GM21526 (cell line): ENCODE results near the gene MED27.

Experiments
- ATAC-seq: cut with Tn5 transposase; IDR thresholded peaks from one replicate; pipeline ENCODE4 v1.9.1; 2021; ENCODE audit warnings: moderate library complexity; ENCODE audit not compliant: unreplicated experiment, low FRiP score

The MED27 gene

GRCh38 chr9:131841765-131842318 is 237.8 kb downstream of the MED27 start:
- ATAC-seq, result no peak

- no peak for ATAC-seq
Measured at GRCh38 chr9:131840751-131841702, 238.6 kb downstream of the MED27 start.

- no peak for ATAC-seq
Measured at GRCh38 chr9:131840220-131840619, 239.4 kb downstream of the MED27 start.

GRCh38 chr9:131839281-131840084 is 240.2 kb downstream of the MED27 start:
- no peak for ATAC-seq

GRCh38 chr9:131838530-131839280 is 241.0 kb downstream of the MED27 start:
- ATAC-seq, result no peak

GRCh38 chr9:131837836-131838235 is 241.8 kb downstream of the MED27 start:
- ATAC-seq, result no peak

- ATAC-seq, result no peak
Measured at GRCh38 chr9:131837316-131837715, 242.4 kb downstream of the MED27 start.

GRCh38 chr9:131836607-131837315 is 242.9 kb downstream of the MED27 start:
- no peak for ATAC-seq

GRCh38 chr9:131836021-131836420 is 243.6 kb downstream of the MED27 start:
- ATAC-seq, result no peak

- no peak for ATAC-seq
Measured at GRCh38 chr9:131835151-131835910, 244.3 kb downstream of the MED27 start.

GRCh38 chr9:131834721-131835120 is 244.9 kb downstream of the MED27 start:
- no peak for ATAC-seq

GRCh38 chr9:131833906-131834305 is 245.8 kb downstream of the MED27 start:
- no peak for ATAC-seq

- ATAC-seq, result no peak
Measured at GRCh38 chr9:131833083-131833482, 246.6 kb downstream of the MED27 start.

GRCh38 chr9:131831380-131832165 is 248.1 kb downstream of the MED27 start:
- no peak for ATAC-seq

- ATAC-seq, result no peak
Measured at GRCh38 chr9:131827821-131828369, 251.8 kb downstream of the MED27 start.

GRCh38 chr9:131826966-131827525 is 252.6 kb downstream of the MED27 start:
- no peak for ATAC-seq

GRCh38 chr9:131826053-131826452 is 253.6 kb downstream of the MED27 start:
- no peak for ATAC-seq
